Breast epithelium (tissue), 3 donors: ENCODE measurements around the gene CAPN11.

ENCODE experiments used
- POLR2A ChIP-seq: fragments of 450-650 bp; IDR thresholded peaks from one replicate; pipeline ENCODE4 v1.6.1; 2016; ENCODE audit warnings: antibody characterized with exemption, mild to moderate bottlenecking, moderate library complexity
- POLR2AphosphoS5 ChIP-seq, 3 donors: sonication (generic); formaldehyde crosslinking; IDR thresholded peaks; one replicate each; pipeline ENCODE4 v1.6.1; 2017; ENCODE audit warnings: antibody characterized with exemption in 3 of 3
- TF ChIP-seq, protein P1 (sequence below), 3 donors: fragments of 450-650 bp; IDR thresholded peaks; one replicate each; pipeline ENCODE4 v1.5.1; 2016 to 2017; ENCODE audit warnings: antibody characterized with exemption in 3 of 3, mild to moderate bottlenecking in 3 of 3, moderate library complexity in 3 of 3

DNA sequence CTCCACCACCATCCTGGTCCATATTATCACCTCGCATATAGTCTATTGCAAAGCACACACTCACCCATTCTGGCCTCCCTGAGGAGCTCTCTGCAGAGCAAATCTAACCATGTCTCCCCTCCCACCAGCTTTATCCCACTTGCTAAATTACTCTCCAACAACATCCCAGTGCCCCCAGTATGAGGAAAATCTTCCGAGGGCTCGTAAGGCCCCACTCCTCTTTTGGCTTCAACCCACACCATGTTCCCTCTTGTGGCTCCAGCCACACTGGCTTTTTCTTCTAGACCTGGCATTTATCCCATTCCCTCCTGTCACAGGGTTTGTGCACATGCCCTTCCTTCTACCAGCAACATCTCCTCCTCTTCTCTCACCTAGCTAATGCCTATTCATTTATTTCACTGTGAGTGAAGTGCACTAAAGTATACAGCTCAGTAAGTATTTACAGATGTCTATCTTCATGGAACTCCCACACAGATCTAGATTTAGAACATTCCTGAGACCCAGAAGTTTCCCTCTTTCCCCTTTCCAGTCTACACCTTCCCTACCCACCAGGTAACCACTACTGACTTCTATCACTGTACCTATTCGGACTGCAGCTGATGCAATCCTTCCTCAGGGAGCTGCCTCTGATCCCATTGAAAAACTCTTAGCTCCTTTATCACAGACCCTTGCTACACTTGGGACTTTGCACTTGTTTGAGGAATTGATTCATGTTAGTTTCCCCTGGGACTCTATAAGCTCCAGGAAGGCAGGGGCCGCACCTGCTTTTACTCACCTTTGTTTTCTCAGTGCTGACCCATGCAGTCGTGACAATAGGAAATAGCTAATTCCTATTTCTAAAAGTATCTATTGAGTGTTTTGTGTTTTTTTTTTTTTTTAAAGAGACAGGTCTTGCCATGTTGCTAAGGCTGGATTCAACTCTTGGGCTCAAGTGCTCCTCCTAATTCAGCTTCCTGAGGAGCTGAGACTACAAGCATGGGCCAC lies 46.9 kb upstream of the CAPN11 start:
- TF ChIP-seq POLR2A = no peak
- TF ChIP-seq POLR2AphosphoS5 (IDR thresholded peaks at IDR 0.05) = no peak
- TF ChIP-seq, protein P1, sequence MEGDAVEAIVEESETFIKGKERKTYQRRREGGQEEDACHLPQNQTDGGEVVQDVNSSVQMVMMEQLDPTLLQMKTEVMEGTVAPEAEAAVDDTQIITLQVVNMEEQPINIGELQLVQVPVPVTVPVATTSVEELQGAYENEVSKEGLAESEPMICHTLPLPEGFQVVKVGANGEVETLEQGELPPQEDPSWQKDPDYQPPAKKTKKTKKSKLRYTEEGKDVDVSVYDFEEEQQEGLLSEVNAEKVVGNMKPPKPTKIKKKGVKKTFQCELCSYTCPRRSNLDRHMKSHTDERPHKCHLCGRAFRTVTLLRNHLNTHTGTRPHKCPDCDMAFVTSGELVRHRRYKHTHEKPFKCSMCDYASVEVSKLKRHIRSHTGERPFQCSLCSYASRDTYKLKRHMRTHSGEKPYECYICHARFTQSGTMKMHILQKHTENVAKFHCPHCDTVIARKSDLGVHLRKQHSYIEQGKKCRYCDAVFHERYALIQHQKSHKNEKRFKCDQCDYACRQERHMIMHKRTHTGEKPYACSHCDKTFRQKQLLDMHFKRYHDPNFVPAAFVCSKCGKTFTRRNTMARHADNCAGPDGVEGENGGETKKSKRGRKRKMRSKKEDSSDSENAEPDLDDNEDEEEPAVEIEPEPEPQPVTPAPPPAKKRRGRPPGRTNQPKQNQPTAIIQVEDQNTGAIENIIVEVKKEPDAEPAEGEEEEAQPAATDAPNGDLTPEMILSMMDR (IDR thresholded peaks at IDR 0.05) = no peak
